Measurements from ENCODE around the gene BTK. TPM values are rescaled to one million over a fixed set of nuclear protein-coding genes. Genes with fewer than 3 reads are reported as not detected.

The BTK gene
- total RNA-seq, 1 experiment from 2014 or later, result not detected

- no peaks in the 10 kb centered on the region for H3K4me1 ChIP-seq (ENCODE audit: insufficient read depth, low read length, poor library complexity, severe bottlenecking)
- no peaks in the 10 kb centered on the region for H3K9me3 ChIP-seq (ENCODE audit: low read depth, low read length, poor library complexity, severe bottlenecking)
- ChIA-PET POLR2A (ENCODE audit: low non-redundant PET) (no interaction called here), CTCF (no interaction called here)
- DNase-seq (ENCODE audit: low spot score), result no peak
- intact Hi-C loops (cut with micrococcal nuclease; ENCODE audit: unreplicated experiment), result no loop called here
- H3K27me3 ChIP-seq (replicated peaks; ENCODE audit: insufficient read depth, low read depth, low read length, poor library complexity), result no peaks in the 10 kb centered on the region
- no peaks in the 10 kb centered on the region for H3K36me3 ChIP-seq (ENCODE audit: insufficient read depth, low read length, poor library complexity, severe bottlenecking)
- TF ChIP-seq, protein P1, sequence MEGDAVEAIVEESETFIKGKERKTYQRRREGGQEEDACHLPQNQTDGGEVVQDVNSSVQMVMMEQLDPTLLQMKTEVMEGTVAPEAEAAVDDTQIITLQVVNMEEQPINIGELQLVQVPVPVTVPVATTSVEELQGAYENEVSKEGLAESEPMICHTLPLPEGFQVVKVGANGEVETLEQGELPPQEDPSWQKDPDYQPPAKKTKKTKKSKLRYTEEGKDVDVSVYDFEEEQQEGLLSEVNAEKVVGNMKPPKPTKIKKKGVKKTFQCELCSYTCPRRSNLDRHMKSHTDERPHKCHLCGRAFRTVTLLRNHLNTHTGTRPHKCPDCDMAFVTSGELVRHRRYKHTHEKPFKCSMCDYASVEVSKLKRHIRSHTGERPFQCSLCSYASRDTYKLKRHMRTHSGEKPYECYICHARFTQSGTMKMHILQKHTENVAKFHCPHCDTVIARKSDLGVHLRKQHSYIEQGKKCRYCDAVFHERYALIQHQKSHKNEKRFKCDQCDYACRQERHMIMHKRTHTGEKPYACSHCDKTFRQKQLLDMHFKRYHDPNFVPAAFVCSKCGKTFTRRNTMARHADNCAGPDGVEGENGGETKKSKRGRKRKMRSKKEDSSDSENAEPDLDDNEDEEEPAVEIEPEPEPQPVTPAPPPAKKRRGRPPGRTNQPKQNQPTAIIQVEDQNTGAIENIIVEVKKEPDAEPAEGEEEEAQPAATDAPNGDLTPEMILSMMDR (conservative IDR thresholded peaks at IDR 0.05; ENCODE audit: low read depth, low read length), result no peak
- no peak for TF ChIP-seq EZH2 (IDR thresholded peaks at IDR 0.05; ENCODE audit: borderline replicate concordance, low read depth, low read length, poor library complexity, severe bottlenecking)
- peak overlapping the region; percentile 75 for H3K4me3 ChIP-seq (ENCODE audit: low read depth, low read length, poor library complexity, severe bottlenecking)
- peak overlapping the region; percentile 87 for H3K27ac ChIP-seq (ENCODE audit: low read depth, low read length, poor library complexity, severe bottlenecking)
- BruUV-seq (replicated peaks), result TSS peak; percentile 95
Measured at GRCh38 chrX:101349193-101349562, 36.8 kb downstream of the BTK start.

DNA sequence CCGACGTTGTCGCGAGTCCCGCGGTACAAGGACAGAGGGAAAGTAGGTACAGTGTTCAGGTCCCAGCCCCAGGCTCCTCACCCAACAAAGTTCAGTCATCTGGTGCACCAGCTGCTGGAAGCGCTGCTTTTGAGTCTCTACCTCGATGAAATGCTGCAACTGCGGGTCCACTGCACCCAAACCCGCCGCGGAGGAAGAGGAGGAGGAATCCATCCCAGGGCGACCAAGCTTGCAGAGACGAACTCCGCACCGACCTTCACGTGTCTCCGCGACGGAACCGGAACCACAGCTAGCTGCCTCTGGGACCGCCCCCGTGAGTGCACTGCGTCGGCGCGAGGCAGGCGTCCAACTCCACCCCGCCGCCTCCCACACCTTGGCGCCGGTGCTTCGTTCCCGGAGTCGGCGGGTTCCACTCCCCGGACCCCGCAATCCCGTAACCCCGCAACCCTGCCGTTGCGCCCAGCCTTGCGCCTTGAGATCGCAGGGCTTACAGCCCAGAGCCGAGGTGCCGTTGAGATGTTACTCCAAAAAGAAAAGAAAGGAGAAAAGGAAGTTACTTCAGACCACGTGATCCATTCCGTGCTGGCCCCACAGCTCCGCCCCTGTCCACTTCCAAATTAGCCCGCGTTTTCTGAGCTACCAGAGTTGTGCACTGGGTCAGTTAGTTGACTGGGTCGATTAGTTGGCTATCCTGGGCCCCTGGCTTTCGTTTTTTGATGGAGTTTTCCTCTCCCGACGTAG, 37.4 kb downstream of the BTK start, which contains the start of gene TIMM8A:
TIMM8A (minus strand) TSS at position 291 of the 741 bp plus-strand sequence; CDS start at position 213, 78 bp downstream.
- H3K36me3 ChIP-seq (ENCODE audit: insufficient read depth, low read length, poor library complexity, severe bottlenecking), result no peaks in the 10 kb centered on the region
- CTCF ChIA-PET, result no interaction called here
- intact Hi-C loops (cut with micrococcal nuclease; ENCODE audit: unreplicated experiment), result no loop called here
- no peaks in the 10 kb centered on the region for H3K9me3 ChIP-seq (ENCODE audit: low read depth, low read length, poor library complexity, severe bottlenecking)
- peak within 1 kb of the TSS; percentile 75 for H3K4me3 ChIP-seq (ENCODE audit: low read depth, low read length, poor library complexity, severe bottlenecking)
- POLR2A ChIA-PET (ENCODE audit: low non-redundant PET), result interaction anchor here (0.6 kb wide), 1 partner anchor 11 kb away, joined by 4 read pairs; no protein-coding TSS in a partner anchor
- no peaks in the 10 kb centered on the region for H3K27me3 ChIP-seq (replicated peaks; ENCODE audit: insufficient read depth, low read depth, low read length, poor library complexity)
- no TSS peak for BruUV-seq (replicated peaks)
- no peak for TF ChIP-seq EZH2 (IDR thresholded peaks at IDR 0.05; ENCODE audit: borderline replicate concordance, low read depth, low read length, poor library complexity, severe bottlenecking)
- TF ChIP-seq, protein P1 (conservative IDR thresholded peaks at IDR 0.05; ENCODE audit: low read depth, low read length), result no peak
- H3K27ac ChIP-seq (ENCODE audit: low read depth, low read length, poor library complexity, severe bottlenecking), result peak within 1 kb of the TSS; percentile 87
- H3K4me1 ChIP-seq (ENCODE audit: insufficient read depth, low read length, poor library complexity, severe bottlenecking), result no peaks in the 10 kb centered on the region
- peak; percentile 77 for DNase-seq (ENCODE audit: low spot score)

DNA sequence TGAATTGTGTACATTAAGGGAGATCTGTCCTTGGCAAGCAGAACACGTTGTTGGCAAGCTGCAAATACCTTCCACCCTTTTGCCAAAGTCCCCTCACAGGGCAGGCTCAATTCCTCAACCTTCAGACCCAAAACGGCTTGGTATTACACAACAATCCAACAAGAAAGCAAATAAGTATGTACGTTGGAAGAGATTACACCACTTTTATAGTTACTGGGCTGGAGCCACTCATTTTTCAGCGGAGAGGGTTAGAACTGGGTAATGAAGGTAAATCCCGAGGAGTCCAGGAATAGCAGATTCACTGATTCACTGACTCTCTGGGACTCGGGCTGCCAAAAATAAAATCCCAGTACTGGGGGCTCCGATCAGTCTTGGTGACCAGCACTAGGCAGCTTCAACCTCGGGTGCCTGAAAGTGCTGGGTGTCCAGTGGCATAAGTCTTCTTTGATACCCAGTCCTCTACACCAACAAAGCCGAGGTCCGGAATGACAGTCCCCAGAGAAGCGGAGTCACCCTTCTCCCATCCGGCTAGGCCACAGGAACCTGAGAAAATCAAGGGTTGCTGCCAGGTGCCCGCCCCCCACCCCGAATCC, 38.0 kb downstream of the BTK start:
- Histone ChIP-seq H3K27ac (ENCODE audit: low read depth, low read length, poor library complexity, severe bottlenecking) (peak overlapping the region; percentile 87), H3K27me3 (replicated peaks; ENCODE audit: insufficient read depth, low read depth, low read length, poor library complexity) (no peaks in the 10 kb centered on the region), H3K36me3 (ENCODE audit: insufficient read depth, low read length, poor library complexity, severe bottlenecking) (no peaks in the 10 kb centered on the region), H3K4me1 (ENCODE audit: insufficient read depth, low read length, poor library complexity, severe bottlenecking) (no peaks in the 10 kb centered on the region), H3K9me3 (ENCODE audit: low read depth, low read length, poor library complexity, severe bottlenecking) (no peaks in the 10 kb centered on the region), H3K4me3 (ENCODE audit: low read depth, low read length, poor library complexity, severe bottlenecking) (peak overlapping the region; percentile 75)
- no peak for DNase-seq (ENCODE audit: low spot score)
- TF ChIP-seq EZH2 (IDR thresholded peaks at IDR 0.05; ENCODE audit: borderline replicate concordance, low read depth, low read length, poor library complexity, severe bottlenecking), result no peak
- TF ChIP-seq, protein P1 (conservative IDR thresholded peaks at IDR 0.05; ENCODE audit: low read depth, low read length), result no peak
- CTCF ChIA-PET, result no interaction called here
- no TSS peak for BruUV-seq (replicated peaks)
- intact Hi-C loops (cut with micrococcal nuclease; ENCODE audit: unreplicated experiment), result no loop called here
- POLR2A ChIA-PET (ENCODE audit: low non-redundant PET), result interaction anchor here (0.6 kb wide), 1 partner anchor 10 kb away, joined by 4 read pairs; no protein-coding TSS in a partner anchor
